WERI-Rb-1 (cell line): ENCODE results near the gene ABL2.

Experiments
- DNase-seq: peaks from one replicate; pipeline ENCODE4 v3.0.0-alpha.2; 2020
- H3K27ac ChIP-seq: fragments of 250-450 bp; sonication (Bioruptor Pico); 2 replicates; pipeline ENCODE4 v1.5.1; 2020; ENCODE audit warnings: mild to moderate bottlenecking, moderate library complexity
- H3K27me3 ChIP-seq: fragments of 250-450 bp; sonication (Bioruptor Pico); 2 replicates; pipeline ENCODE4 v1.5.1; 2021; ENCODE audit warnings: mild to moderate bottlenecking, low read depth, moderate library complexity; ENCODE audit not compliant: insufficient read depth, severe bottlenecking
- H3K36me3 ChIP-seq: fragments of 250-450 bp; sonication (Bioruptor Pico); 2 replicates; pipeline ENCODE4 v1.5.1; 2020; ENCODE audit warnings: mild to moderate bottlenecking, moderate library complexity
- H3K4me3 ChIP-seq: 2 replicates; pipeline ENCODE4 v1.5.1; 2011; ENCODE audit warnings: low read depth, mild to moderate bottlenecking, control low read depth, low read length
- H3K9me3 ChIP-seq: fragments of 250-450 bp; sonication (Bioruptor Pico); 2 replicates; pipeline ENCODE4 v1.5.1; 2021; ENCODE audit warnings: mild to moderate bottlenecking, moderate library complexity; ENCODE audit not compliant: severe bottlenecking
- TF ChIP-seq, protein P1 (sequence below): IDR thresholded peaks from 2 replicates; pipeline ENCODE4 v1.5.1; 2011; ENCODE audit warnings: low read depth, mild to moderate bottlenecking, control low read depth, inconsistent platforms, low read length

The ABL2 gene

DNA sequence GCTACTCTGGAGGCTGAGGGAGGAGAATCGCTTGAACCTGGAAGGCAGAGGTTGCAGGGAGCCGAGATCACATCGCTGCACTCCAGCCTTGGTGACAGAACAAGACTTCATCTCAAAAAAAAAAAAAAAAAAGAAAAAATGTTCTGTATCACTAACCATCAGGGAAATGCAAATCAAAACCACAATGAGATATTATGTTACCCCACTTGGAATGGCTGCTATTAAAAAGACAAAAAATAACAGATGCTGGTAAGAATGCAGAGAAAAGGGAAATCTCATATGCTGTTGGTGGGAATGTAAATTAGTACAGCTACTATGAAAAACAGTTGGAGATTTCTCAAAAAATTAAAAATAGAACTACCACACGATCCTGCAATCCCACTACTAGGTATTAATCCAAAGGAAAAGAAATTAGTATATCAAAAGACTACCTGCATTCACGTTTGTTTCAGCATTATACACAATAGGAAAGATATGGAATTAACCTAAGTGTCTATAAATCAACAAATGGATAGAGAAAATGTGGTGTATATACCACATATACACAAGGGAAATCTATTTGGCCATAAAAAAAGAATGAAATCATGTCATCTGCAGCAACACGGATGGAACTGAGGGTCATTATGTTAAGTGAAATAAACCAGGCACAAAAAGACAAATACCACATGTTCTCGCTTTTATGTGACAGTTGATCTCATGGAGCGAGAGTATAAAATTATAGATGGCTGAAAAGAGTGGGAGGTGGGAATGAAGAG lies 62.6 kb downstream of the ABL2 start:
- no peak overlapping the region for H3K27ac ChIP-seq
- TF ChIP-seq, protein P1, sequence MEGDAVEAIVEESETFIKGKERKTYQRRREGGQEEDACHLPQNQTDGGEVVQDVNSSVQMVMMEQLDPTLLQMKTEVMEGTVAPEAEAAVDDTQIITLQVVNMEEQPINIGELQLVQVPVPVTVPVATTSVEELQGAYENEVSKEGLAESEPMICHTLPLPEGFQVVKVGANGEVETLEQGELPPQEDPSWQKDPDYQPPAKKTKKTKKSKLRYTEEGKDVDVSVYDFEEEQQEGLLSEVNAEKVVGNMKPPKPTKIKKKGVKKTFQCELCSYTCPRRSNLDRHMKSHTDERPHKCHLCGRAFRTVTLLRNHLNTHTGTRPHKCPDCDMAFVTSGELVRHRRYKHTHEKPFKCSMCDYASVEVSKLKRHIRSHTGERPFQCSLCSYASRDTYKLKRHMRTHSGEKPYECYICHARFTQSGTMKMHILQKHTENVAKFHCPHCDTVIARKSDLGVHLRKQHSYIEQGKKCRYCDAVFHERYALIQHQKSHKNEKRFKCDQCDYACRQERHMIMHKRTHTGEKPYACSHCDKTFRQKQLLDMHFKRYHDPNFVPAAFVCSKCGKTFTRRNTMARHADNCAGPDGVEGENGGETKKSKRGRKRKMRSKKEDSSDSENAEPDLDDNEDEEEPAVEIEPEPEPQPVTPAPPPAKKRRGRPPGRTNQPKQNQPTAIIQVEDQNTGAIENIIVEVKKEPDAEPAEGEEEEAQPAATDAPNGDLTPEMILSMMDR: no peak
- no peaks in the 10 kb centered on the region for H3K27me3 ChIP-seq
- no peak for DNase-seq
- no peak overlapping the region for H3K4me3 ChIP-seq
- peaks cover 3% of the 10 kb centered on the region; the same call in 1 of the 2 replicates for H3K36me3 ChIP-seq
- H3K9me3 ChIP-seq: no peaks in the 10 kb centered on the region

GRCh38 chr1:179164494-179164893 lies 65.0 kb downstream of the ABL2 start:
- TF ChIP-seq, protein P1: no peak
- DNase-seq: no peak
- no peaks in the 10 kb centered on the region for H3K9me3 ChIP-seq
- peaks cover 3% of the 10 kb centered on the region; the same call in 1 of the 2 replicates for H3K36me3 ChIP-seq
- no peak overlapping the region for H3K27ac ChIP-seq
- H3K27me3 ChIP-seq: no peaks in the 10 kb centered on the region
- H3K4me3 ChIP-seq: no peak overlapping the region

DNA sequence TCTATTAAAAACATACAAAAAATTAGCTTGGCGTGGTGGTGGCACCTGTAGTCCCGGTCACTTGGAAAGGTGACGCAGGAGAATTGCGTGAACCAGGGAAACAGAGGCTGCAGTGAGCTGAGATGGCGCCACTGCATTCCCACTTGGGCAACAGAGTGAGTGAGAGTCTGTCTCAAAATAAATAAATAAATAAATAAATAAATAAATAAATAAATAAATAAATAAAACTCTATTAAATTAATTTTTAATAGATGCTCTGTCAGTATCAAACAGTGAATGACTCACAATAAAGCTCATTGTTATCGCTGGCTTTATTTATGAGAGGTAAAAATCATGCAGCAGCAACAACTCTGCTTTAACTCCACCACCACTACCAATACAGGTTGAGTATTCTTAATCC lies 72.8 kb downstream of the ABL2 start:
- no peak for DNase-seq
- Histone ChIP-seq H3K9me3 (no peaks in the 10 kb centered on the region), H3K36me3 (no peaks in the 10 kb centered on the region; the same call in 1 of the 2 replicates), H3K27ac (no peak overlapping the region), H3K27me3 (no peaks in the 10 kb centered on the region), H3K4me3 (no peak overlapping the region)
- TF ChIP-seq, protein P1: no peak

DNA sequence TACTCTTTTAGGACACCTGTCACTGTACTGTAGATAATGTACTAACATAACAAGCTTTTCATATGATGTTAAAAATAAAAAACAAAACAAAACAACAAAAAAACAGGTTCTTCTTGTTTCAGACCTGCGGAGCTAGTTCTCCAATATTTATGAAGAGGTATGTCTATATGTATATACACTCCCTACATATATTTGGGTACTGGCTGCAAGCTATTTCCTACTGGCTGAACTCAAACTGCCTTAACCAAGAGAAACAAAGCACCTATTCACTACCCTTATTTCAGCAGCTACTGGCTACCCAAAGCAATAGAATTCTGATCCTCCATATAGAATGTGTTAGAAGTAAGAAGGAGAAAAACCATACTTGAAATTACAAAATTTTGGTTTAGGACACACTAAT lies 73.5 kb downstream of the ABL2 start:
- Histone ChIP-seq H3K27ac (no peak overlapping the region), H3K27me3 (no peaks in the 10 kb centered on the region), H3K36me3 (no peaks in the 10 kb centered on the region; the same call in 1 of the 2 replicates), H3K9me3 (no peaks in the 10 kb centered on the region), H3K4me3 (no peak overlapping the region)
- DNase-seq: no peak
- TF ChIP-seq, protein P1: no peak

GRCh38 chr1:179155615-179156014 lies 73.9 kb downstream of the ABL2 start:
- no peaks in the 10 kb centered on the region for H3K27me3 ChIP-seq
- H3K4me3 ChIP-seq: no peak overlapping the region
- TF ChIP-seq, protein P1: no peak
- H3K9me3 ChIP-seq: no peaks in the 10 kb centered on the region
- no peak for DNase-seq
- H3K36me3 ChIP-seq: no peaks in the 10 kb centered on the region; the same call in 1 of the 2 replicates
- H3K27ac ChIP-seq: no peak overlapping the region

DNA sequence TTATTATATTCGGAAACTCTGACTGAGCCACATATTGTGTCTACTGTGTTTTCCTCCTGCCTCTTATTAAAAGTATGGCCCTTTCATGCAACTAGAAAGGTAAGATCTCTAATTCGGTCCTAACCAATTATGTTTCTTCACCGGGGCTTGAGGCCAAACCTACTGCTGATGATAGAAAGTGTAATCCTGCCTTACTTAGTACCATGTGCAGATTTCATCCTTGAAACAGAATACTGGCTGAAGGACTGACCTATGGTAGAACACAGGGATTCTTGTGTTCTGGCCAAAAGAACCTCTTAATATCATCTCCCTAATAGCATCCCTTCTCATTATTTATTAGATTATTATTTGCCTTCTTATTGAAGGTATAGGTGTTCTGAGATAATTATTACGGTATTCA lies 75.0 kb downstream of the ABL2 start:
- TF ChIP-seq, protein P1: no peak

More for the DNA sequence above, 75.0 kb downstream of the ABL2 start:
- H3K9me3 ChIP-seq: peaks cover 8% of the 10 kb centered on the region
- no peak overlapping the region for H3K4me3 ChIP-seq
- no peak for DNase-seq
- no peaks in the 10 kb centered on the region for H3K27me3 ChIP-seq
- H3K27ac ChIP-seq: no peak overlapping the region
- peaks cover 2% of the 10 kb centered on the region for H3K36me3 ChIP-seq
